Aorta (tissue), 5 donors: Measurements from ENCODE around the gene YTHDF1. TPM values are rescaled to one million over a fixed set of nuclear protein-coding genes. Genes with fewer than 3 reads are reported as not detected.

Source experiments
- ATAC-seq: fragments of 200-7000 bp; cut with Tn5 transposase; one replicate; pipeline ENCODE4 v1.9.1; 2022; ENCODE audit warnings: moderate library complexity; ENCODE audit not compliant: low FRiP score
- DNase-seq, 2 donors: peaks; one replicate each; pipeline ENCODE4 v3.0.0-alpha.2; 2020
- H3K27ac ChIP-seq, 2 donors: one replicate each; pipeline ENCODE4 v1.5.1; 2013; ENCODE audit warnings: low read length in 2 of 2, mild to moderate bottlenecking in 2 of 2, moderate library complexity in 2 of 2, control low read depth in 1 of 2, inconsistent platforms in 1 of 2, low read depth in 1 of 2
- H3K27me3 ChIP-seq, 2 donors: one replicate each; pipeline ENCODE4 v1.6.1; 2013; ENCODE audit warnings: control low read depth in 1 of 2, low read length in 1 of 2, mild to moderate bottlenecking in 1 of 2, moderate library complexity in 1 of 2; ENCODE audit not compliant: insufficient read depth in 2 of 2, control insufficient read depth in 1 of 2
- H3K36me3 ChIP-seq, 2 donors: one replicate each; pipeline ENCODE4 v1.6.1; 2013; ENCODE audit warnings: control low read depth in 1 of 2, low read length in 1 of 2, mild to moderate bottlenecking in 1 of 2; ENCODE audit not compliant: insufficient read depth in 2 of 2, control insufficient read depth in 1 of 2
- H3K4me1 ChIP-seq, 2 donors: one replicate each; pipeline ENCODE4 v1.6.1; 2013; ENCODE audit warnings: low read length in 2 of 2, control low read depth in 1 of 2, mild to moderate bottlenecking in 1 of 2, moderate library complexity in 1 of 2; ENCODE audit not compliant: insufficient read depth in 2 of 2, control insufficient read depth in 1 of 2
- H3K4me3 ChIP-seq, 2 donors: one replicate each; pipeline ENCODE4 v1.5.1; 2013; ENCODE audit warnings: low read length in 2 of 2, control low read depth in 1 of 2, mild to moderate bottlenecking in 1 of 2
- H3K9me3 ChIP-seq: one replicate; pipeline ENCODE4 v1.6.1; 2013; ENCODE audit warnings: mild to moderate bottlenecking, low read length; ENCODE audit not compliant: control insufficient read depth
- WGBS, 2 donors: extraction: QIAGEN DNeasy Blood & Tissue Kit; methylation state at CpG; one replicate each; pipeline ENCODE4 v1.1.7; 2013; 5-methylcytosine and 5-hydroxymethylcytosine counted together
- intact Hi-C, 2 donors: fragments of 100-400 bp; cut with DNase I; formaldehyde crosslinking; loops; one replicate each; pipeline versions ENCODE4 v1.14.2 to v1.15.0; 2022
- polyA plus RNA-seq, 2 donors: library from polyadenylated mRNA; stranded (reverse); fragments of 200-250 nt; gene quantifications; one replicate each; pipeline ENCODE4 v1.2.3, GENCODE V29; 2013
- total RNA-seq, 2 donors: library from RNA; stranded (reverse); fragmentation: NEBNext Ultra II Directional; extraction: Animal tissue kit (Norgen Biotek cat#: 25700); gene quantifications; one replicate each; pipeline ENCODE4 v1.2.1, GENCODE V29; 2021
- donor health status: healthy with polysubstance abuse.
- donor health status: Bipolar disorder and iron deficiency.
- donor health status: DM: no; HTN: no; CAD: no.
- donor health status: DM: no; HTN: no; CAD: no.
- donor health status: DM: yes; HTN: yes; CAD: no.

The YTHDF1 gene
- total and polyA plus RNA-seq, 4 donors: 19.8 to 30.4 (median 24.7) TPM

DNA sequence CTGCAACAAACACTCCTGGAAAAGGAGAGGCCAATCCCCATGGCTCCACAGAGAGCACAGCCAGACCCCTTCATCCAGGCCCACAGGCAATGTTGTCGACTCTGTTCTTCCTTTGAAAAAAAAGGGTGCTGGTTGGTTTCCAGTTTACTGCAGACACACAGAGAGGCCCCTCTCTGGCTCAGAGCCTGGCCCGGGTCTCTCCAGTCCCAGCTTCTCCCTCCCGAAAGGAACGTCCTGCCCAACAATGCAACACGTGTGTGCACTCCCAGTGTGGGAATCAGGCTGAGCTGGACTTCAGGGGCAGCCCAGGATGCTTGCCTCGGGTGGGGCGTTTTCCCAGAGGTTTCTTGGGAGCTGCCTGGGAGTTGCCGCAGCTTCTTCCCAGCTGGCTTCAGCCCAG, 42.9 kb upstream of the YTHDF1 start:
- intact Hi-C loops: no loop called here
- ATAC-seq: no peak
- Histone ChIP-seq H3K36me3 (no peaks in the 10 kb centered on the region), H3K4me3 (no peak overlapping the region), H3K4me1 (no peaks in the 10 kb centered on the region), H3K27me3 (no peaks in the 10 kb centered on the region), H3K9me3 (no peaks in the 10 kb centered on the region), H3K27ac (no peak overlapping the region)
- 24 to 27% methylated on average over 8 of the region's 8 CpGs for WGBS, 2 donors
- DNase-seq: no peak

DNA sequence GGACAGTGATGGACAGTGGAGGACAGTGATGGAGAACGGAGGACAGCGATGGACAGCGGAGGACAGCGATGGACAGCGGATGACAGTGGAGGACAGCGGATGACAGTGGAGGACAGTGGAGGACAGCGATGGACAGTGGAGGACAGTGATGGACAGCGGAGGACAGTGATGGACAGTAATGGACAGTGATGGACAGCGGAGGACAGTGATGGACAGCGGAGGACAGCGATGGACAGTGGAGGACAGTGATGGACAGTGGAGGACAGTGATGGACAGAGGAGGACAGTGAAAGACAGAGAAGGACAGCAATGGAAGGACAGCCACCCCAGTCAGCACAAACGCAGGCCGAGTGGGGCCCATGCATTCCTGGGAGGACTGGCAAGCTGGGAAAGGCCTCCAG, 41.7 kb upstream of the YTHDF1 start:
- no peaks in the 10 kb centered on the region for H3K9me3 ChIP-seq
- DNase-seq: no peak
- H3K4me1 ChIP-seq: no peaks in the 10 kb centered on the region
- H3K4me3 ChIP-seq: no peak overlapping the region
- no peak overlapping the region for H3K27ac ChIP-seq
- ATAC-seq: no peak
- H3K36me3 ChIP-seq: no peaks in the 10 kb centered on the region
- H3K27me3 ChIP-seq: no peaks in the 10 kb centered on the region
- intact Hi-C loops: no loop called here
- WGBS, 2 donors: 86 to 89% methylated on average over 13 of the region's 13 CpGs

DNA sequence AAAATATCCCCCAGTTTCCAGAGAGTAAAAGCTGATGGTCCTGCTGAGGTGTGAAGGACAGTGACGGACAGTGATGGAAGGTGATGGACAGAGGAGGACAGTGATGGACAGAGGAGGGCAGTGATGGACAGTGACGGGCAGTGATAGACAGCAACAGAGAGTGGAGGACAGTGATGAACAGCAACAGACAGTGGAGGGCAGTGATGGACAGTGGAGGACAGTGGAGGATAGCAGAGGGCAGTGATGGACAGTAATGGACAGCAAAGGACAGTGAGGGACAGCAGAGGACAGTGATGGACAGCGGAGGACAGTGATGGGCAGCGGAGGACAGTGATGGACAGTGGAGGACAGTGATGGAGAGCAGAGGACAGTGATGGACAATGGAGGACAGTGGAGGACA, 41.0 kb upstream of the YTHDF1 start:
- ATAC-seq (no peak), DNase-seq (no peak)
- Histone ChIP-seq H3K27ac (no peak overlapping the region), H3K4me3 (no peak overlapping the region), H3K27me3 (no peaks in the 10 kb centered on the region), H3K36me3 (no peaks in the 10 kb centered on the region), H3K4me1 (no peaks in the 10 kb centered on the region), H3K9me3 (no peaks in the 10 kb centered on the region)
- WGBS, 2 donors: 91 to 92% methylated on average over 4 of the region's 4 CpGs
- intact Hi-C loops: no loop called here

DNA sequence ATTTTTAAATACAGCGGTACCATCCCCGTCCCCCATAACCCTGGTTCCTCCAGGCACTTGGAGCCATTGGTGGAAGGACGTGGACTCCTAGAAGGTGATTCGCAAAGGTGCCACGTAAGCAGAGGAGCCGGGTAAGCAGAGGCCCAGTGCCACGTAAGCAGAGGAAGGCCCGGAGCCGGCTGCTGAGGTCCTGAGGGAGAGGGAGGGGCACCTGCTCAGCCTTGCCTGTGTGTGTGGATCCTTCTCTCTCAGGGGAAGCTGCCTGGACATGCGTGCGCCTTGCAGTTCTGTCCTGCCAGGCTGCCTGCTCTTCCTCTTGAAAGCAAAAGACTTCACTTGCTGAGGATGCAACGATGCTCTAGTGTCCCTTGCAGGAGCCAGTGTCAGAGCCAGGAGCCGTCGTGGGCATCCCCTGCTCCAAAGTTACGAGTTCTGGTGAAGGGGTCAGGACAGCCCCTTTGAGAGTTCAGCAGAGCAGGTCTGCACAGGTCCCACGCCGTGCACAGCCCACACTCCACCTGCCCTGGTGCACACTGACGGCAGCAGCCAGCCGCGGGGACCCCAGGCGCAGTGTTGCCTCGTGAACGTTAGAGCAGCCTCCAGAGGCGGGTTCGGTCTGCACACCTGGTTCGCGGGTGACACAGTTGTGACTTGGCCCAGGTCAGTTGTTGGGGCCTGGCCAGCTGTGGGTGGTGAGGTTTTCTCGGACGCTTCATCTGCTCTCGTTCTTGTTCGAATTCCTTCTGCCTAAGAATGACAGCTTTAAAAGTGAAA, 40.2 kb upstream of the YTHDF1 start:
- DNase-seq (no peak), ATAC-seq (no peak)
- Histone ChIP-seq H3K27me3 (no peaks in the 10 kb centered on the region), H3K36me3 (no peaks in the 10 kb centered on the region), H3K9me3 (no peaks in the 10 kb centered on the region), H3K4me3 (no peak overlapping the region), H3K4me1 (no peaks in the 10 kb centered on the region), H3K27ac (no peak overlapping the region)
- 55 to 60% methylated on average over 31 of the region's 31 CpGs for WGBS, 2 donors
- intact Hi-C loops: no loop called here

DNA sequence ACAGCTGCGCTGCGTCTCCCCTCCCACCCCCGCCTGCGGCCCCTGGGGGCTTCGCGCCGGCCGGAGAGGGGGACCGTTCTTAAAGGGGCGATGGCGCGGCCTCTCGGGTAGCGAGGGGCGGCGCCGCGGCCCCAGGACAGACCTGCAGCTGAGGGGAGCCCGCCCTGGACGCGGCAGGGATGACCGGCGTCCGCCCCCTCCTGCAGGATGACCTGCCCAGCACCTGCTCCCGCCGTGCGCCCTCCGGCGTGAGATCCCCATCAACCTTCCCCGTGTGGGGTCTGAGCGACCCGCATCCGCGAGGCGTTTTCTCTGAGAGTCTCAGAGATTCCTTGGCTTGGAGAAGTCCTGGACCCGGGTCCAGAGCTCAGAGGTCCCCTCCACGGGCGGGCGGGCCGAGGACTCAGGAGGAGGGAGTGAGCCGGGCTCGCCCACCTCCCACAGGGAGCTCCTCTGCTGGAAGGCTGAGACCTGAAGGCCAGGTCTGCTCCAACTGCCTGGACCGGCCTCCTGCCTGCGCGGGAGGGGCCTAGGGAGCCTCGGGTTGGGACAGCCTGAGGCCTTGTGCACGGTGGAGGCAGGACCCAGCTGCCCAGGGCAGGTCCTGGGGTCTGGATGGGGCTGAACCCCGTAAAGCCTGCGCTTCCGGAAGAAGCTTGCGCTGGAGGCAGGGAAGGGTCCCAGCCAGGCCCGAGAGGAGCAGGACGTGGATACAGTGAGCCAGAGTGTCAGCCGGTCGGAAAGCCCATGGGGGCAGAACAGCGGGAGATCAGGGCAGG, 38.9 kb upstream of the YTHDF1 start:
- WGBS, 2 donors: 7% methylated on average over 46 to 56 of the region's 56 CpGs
- Histone ChIP-seq H3K9me3 (no peaks in the 10 kb centered on the region), H3K36me3 (no peaks in the 10 kb centered on the region), H3K4me1 (no peaks in the 10 kb centered on the region), H3K4me3 (no peak overlapping the region), H3K27ac (no peak overlapping the region), H3K27me3 (no peaks in the 10 kb centered on the region)
- ATAC-seq (no peak), DNase-seq (no peak)
- intact Hi-C loops: no loop called here

DNA sequence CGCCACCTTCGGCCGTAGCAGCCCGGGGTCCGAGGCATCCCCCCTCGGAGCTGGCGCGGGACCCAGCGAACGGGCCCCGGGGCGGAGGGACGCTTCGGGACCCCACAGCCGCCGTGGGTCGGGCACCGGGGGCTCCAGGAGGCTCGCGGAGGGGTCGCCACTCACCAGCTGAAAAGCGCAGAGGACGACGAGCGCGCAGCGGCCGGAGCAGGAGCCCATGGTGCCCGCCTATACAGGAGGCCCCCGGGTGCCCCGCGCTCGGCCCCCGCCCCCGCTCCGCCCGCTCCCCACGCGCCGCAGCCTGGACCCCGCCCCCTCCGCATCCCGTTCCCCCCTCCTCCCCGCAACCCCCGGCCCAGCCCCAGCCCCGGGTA, 38.3 kb upstream of the YTHDF1 start, which contains the start of gene NKAIN4:
TSS of gene NKAIN4 (minus strand) at position 232 of the 374 bp plus-strand sequence. CDS start at position 219, 13 bp downstream.
- Histone ChIP-seq H3K4me3 (no peak within 1 kb of the TSS), H3K27ac (no peak within 1 kb of the TSS), H3K27me3 (no peaks in the 10 kb centered on the region), H3K36me3 (no peaks in the 10 kb centered on the region), H3K4me1 (no peaks in the 10 kb centered on the region), H3K9me3 (no peaks in the 10 kb centered on the region)
- DNase-seq: no peak
- 0 to 1% methylated on average over 9 to 46 of the region's 46 CpGs for WGBS, 2 donors
- intact Hi-C loops: no loop called here
- no peak for ATAC-seq

DNA sequence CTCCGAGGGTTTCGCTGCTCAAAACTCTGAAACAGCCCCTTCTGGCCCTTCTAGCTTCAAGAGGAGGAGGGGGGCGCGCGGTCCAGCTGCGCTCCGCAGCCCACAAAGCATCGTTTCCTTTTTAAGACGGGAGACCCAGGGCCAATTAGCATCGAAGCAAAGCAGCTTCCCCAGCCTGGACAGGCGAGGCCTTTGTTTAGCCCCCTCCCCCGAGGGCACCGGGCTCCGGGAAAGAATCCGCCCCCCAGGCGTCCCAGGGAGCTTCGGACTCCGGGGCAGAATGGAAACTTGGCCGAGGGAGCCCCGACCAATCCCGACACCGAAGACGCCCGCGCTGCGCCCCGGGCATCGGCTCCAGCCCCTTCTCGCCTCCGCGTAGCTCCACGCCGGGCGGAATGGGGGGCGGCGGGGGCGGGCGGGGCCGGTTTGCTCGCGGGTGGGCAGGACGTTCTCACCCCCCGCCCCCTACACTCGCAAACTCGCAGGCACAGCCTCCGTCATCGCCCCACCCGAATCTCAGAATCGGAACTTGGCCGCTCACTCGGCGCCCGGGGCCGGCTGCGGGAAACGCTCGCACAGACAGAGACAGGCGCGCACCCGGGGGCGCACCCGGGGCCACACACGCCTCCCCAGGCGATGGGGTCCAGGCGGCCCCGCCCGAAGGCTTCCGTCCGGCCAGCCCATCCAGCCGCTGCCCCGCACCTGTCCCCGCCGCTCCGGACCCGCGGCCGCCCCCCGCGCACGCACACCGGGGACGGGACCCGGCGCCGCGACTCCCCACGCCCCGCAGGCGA, 37.7 kb upstream of the YTHDF1 start:
- intact Hi-C loops: no loop called here
- no peaks in the 10 kb centered on the region for H3K27me3 ChIP-seq
- no peaks in the 10 kb centered on the region for H3K4me1 ChIP-seq
- no peak overlapping the region for H3K27ac ChIP-seq
- ATAC-seq: no peak
- 1% methylated on average over 68 to 89 of the region's 89 CpGs for WGBS, 2 donors
- no peaks in the 10 kb centered on the region for H3K36me3 ChIP-seq
- H3K9me3 ChIP-seq: no peaks in the 10 kb centered on the region
- no peak for DNase-seq
- no peak overlapping the region for H3K4me3 ChIP-seq

DNA sequence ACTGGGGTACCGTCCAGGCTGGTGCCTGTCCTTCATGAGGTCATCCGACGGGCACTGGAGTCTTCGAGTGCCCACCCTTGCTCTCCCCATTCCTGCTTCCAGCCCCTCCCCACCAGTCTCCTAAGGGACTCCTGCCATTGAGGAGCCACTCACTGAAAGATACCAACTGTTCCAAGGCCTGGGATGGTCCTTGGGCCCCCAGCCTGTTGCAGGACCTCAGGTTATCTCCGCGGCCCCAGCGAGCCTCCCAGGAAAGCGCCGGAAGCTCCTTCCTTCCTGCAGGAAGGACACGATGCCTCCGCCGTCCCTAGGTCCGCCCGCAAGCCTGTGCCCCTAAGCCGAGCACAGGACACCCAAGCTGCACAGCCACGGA, 37.1 kb upstream of the YTHDF1 start:
- H3K4me3 ChIP-seq: no peak overlapping the region
- intact Hi-C loops: no loop called here
- no peaks in the 10 kb centered on the region for H3K4me1 ChIP-seq
- H3K27ac ChIP-seq: no peak overlapping the region
- WGBS, 2 donors: 13 to 22% methylated on average over 16 of the region's 16 CpGs
- H3K27me3 ChIP-seq: no peaks in the 10 kb centered on the region
- H3K9me3 ChIP-seq: no peaks in the 10 kb centered on the region
- no peaks in the 10 kb centered on the region for H3K36me3 ChIP-seq
- DNase-seq: no peak
- no peak for ATAC-seq
